HK-2 (cell line): ENCODE measurements around the gene KCNMB2.
"Not testable (repeated sequence)": the region's sequence is repeated elsewhere in the genome, so short reads cannot be mapped to it uniquely, and the experiment has no call there.

Experiments
- DNase-seq: peaks from one replicate; pipeline ENCODE4 v3.0.0-alpha.2; 2018; ENCODE audit not compliant: unreplicated experiment

Gene KCNMB2

GRCh38 chr3:178859900-178860436, 323.7 kb downstream of the KCNMB2 start:
- not testable (repeated sequence) for DNase-seq

GRCh38 chr3:178868681-178869080, 332.4 kb downstream of the KCNMB2 start:
- DNase-seq = no peak

DNA sequence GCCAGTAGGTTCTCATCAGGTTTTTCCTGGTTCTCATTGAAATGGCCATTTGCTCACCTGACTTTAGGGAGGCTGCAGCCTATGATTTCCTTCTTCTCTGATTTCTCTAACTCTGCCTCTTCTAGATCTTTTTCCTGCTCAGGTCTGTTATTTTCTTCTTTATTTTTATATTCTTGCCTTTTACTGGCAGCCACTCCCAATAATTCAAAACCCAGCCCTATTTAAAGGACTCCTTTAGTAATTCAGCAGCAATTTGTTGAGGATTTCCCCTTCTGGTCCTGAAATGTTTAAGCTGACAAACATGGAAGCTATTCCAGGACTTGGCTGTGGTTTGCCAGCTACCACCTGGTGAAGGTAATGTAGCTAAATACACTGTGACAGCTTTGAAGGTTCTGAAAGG, 333.8 kb downstream of the KCNMB2 start:
- no peak for DNase-seq

GRCh38 chr3:178875157-178875556, 338.9 kb downstream of the KCNMB2 start:
- no peak for DNase-seq

- DNase-seq = no peak
Measured at GRCh38 chr3:178875836-178876235, 339.6 kb downstream of the KCNMB2 start.

- no peak for DNase-seq
Measured at GRCh38 chr3:178880274-178880673, 344.0 kb downstream of the KCNMB2 start.
